Activated gamma-delta T cell (primary cell): Measurements from ENCODE around the gene OR10G7.

Experiments
- DNase-seq: peaks from one replicate; lab custom pipeline; 2025; lab: John Stamatoyannopoulos, UW
- total RNA-seq, 2 donors: gene quantifications; one replicate each; lab custom pipeline; 2026; lab: John Stamatoyannopoulos, UW

The OR10G7 gene, protein sequence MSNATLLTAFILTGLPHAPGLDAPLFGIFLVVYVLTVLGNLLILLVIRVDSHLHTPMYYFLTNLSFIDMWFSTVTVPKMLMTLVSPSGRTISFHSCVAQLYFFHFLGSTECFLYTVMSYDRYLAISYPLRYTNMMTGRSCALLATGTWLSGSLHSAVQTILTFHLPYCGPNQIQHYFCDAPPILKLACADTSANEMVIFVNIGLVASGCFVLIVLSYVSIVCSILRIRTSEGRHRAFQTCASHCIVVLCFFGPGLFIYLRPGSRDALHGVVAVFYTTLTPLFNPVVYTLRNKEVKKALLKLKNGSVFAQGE
- total RNA-seq, result 0 reads per million in 2 donors

DNA sequence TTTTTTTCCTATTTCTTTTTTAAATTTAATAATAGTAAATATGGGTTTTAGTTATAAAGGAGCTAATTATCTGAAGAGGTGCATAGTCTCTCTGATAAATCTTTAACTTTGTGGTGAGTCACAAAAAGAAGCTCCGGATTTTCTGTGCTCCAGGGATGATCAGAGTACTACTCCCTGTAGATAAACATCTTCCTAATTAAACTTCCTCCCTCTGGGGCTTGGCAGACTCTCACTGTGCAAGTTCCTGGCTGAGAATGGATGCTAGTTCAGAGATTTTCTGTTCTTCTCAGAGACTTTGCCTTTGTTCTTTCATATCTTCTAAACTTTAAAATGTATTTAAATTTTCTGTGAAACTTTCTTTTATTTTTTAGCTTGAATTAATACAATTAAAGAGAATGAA is at the start of gene OR10G7:
Gene OR10G7, minus strand, starts transcription at position 72 of the 400 bp plus-strand sequence. CDS start 2,324 bp downstream, outside the sequence.
- no peak for DNase-seq

DNA sequence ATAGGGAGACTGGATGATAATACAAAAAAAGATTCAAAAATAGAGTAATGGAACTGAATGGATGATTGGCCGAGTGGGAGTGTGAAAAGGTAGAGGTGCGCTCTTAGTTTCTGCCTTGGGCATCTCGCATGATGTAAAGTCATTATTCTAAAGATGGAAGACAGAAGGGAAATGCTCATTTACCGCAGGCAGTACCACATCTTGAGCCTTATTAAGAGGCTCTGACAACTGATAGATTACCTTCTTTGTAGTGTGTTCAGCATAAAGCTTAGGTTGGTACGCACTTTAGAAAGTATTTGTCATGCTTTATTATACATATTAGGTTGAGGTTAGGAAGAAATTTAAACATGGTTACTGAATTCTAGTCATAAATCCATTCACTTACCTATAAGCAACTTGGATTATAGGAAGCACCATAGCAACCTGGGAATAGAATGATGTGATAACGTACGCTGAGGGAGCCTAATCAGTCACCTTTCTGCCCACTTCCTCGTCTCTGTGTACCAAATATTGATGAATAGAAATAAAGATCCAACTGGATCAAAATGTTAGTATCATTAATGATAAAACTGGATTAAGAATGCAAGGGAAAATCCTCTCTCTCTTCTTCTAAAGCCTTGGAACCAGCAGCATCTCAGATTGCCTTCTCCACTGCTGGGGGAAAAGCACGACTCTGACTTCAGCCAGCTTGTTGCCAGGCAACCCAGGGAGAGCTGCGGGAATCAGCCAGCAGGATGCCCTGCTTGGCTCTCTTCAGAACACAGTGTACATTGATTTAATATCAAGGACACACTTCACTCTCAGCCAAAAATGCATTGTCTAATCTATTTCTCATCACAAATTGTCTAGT is 45.1 kb upstream of the OR10G7 start:
- no peak for DNase-seq

DNA sequence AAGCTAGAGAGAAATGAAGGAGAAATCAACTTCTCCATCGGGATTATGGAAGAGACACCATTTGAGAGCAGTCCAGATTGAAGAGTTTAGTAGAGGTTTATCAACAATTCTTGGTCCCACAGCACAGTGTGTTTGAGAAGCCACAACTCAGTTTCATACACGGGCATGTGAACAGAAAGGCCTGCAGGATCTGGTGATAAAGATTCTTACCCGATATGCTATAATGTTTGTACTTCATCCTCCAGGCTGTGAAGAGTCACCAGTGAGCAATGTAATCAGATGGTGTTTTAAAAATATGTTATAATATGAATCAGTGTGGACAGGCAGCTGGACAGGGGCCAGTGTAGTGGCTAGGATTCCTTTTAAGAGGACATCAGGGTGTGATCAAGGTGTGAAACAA is 44.5 kb upstream of the OR10G7 start:
- no peak for DNase-seq

DNA sequence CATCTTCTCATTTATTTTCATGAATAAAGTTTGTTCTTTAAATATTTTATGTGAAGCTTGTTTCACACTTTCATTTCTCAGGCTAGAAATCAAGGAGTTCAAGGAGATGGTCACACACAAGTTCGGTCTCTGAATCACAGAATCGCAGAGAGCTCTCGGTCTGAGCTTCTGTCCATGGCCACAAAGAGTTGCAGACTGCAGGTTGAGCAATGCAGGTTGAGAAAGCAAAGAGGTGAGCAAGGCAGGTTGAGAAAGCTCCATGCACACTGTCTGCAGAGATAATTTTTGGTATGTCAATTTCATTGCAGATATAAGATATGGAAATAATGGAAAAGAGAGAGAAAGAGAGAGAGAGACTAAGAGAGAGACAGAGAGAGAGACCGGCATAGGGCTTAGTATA is 41.2 kb upstream of the OR10G7 start:
- DNase-seq, result no peak

DNA sequence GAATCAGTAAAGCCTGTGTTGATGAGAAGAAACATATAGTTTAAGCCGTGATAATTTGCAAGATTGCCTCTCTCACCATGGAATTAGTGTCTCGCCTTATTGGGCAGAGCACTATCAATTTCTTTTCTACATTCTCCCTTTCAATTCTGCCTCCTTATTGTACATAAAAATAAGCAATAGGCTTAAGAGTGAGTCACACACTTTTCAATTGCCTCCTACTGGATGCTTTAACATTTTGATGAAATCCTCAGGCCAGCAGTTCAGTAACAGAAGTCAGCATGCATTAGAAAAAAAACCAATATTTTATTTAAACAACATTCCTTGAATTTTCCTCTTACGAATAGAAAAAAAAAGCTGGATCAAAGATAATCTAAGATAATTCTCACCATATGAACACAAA is 40.4 kb upstream of the OR10G7 start:
- DNase-seq, result no peak

DNA sequence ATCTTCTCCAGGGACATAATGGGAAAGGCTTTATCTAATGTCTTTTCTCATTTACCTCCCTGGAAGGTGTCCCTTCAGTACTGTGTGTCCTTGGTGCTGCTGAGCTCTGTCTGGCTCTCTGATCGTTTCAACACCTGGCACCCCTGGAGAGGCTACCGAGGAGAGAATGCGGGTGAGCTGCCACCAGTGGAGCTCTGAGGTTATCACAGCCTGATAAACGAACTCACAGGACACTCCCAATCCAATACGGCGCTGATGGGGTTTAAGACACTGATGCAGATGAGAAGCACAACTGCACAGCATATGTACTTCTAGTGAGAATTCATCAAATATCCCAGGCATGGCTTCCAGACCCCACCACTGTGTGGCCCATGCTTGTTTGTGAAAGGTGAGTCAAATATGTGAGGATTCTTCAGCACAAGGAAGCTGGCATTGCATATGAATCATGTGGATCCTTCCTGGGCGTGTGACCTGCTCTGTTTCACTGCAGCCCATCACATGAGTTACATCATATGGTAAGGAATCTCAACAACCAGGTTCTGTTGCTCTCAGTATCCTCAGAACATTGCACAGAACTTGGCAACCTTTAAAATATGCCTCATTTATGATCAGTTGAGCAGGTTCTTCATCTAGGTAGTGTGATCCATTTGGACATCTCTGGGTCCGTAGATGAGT is 39.3 kb upstream of the OR10G7 start:
- no peak for DNase-seq

DNA sequence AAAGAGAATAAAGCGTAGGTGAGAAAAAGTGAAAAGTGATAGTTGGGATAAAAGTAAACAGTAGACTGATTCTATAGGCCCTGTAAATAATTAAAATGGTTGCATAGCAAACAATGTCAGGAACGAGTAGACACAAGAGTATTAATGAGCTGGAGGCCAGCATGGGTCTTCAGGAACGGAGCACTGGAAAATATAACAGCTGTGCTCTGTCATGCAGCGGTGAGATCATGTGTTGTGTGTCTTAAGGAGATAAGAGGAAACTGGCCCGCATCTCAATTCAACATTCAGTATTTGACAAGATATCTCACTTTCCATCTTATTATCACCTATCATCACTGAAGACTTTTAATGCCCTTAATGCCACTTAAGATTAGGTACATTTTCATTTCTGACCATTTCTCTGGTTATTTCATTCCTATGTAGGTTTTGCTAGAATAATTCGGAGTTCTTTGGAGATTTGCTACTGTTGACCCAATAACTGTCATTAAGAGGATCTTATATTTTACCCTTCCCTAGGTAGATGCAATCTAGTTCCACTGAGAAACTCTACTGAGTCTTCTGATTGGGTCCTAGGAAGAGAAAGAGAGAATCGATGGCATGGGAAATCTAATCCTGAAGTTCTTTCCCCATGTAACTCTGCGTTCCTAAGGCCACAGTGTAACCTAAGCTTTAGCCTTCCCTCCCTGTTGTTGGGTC is 38.7 kb upstream of the OR10G7 start:
- no peak for DNase-seq

DNA sequence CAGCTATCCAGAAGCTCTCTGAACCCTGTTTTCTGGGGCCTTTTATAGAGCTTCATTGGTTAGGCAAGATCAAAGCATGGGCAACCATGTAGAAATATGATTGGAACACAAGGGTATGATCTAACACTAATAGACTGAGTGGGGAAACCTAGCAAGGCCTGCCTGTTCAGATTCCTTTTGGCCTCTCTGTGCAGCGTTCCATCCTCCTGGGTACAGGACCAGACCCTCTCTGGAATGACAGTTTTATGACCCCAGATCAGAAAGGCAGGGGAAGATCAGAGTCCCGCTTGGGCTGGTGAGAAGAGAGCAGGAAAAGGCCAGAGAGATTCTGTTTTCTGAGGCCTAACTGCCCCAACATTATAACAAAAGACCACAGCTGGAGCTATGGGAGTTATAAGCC is 37.5 kb upstream of the OR10G7 start:
- DNase-seq, result no peak

DNA sequence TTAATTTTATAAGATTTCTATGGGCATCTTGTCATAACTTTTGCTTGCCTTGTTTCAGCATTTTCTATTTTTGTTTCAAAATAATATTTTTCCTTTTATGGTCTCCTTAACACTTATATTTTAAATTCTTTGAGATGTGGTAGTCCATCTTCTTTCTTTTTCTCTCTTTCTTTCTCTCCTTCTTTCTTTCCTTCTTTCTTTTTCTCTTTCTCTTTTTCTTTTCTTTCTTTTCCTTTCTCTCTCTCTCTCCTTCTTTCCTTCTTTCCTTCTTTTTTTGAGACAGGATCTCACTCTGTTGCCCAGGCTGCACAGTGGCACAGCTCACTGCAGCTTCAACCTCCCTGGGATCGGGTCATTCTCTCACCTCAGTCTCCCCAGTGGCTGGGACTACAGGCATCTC is 36.1 kb upstream of the OR10G7 start:
- DNase-seq, result no peak

DNA sequence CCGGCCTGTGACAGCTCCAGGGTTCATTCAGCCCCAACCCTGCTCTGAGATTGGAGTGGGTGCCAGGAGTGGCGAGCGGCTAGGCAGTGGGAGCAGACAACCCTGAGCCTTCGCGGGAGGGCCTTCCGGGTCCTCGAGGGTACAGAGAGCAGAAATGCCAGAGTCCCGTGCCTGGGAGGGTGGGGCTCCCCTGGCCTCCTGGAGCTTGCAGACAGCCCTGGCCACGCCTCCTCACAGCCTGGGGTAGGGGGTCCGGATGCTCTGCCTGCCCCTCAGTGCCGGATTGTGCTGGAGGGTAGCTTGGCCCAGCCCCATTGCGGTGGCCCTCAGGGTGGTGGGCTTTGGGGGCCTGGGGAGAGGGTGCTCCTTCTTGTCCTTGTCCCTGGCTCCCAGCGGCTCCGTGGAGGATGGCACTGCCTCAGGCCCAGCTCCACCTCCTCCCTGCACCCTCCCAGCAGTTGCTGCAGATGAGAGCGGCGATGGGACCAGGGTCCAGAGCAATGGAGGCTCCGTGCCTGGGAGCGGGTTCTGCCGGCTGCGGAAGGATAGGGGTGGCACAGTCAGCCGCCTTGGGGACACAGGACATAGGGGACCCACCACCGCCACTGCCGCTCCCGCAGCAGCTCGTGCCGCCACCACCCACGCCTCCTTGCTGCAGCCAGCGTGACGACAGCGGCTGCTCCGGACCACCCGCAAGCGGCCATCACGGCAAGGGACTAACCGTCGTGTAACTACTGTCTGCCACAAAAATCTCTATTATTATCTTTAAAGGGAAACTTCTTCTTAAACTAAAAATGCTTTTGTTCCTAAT is 34.9 kb upstream of the OR10G7 start:
- no peak for DNase-seq

DNA sequence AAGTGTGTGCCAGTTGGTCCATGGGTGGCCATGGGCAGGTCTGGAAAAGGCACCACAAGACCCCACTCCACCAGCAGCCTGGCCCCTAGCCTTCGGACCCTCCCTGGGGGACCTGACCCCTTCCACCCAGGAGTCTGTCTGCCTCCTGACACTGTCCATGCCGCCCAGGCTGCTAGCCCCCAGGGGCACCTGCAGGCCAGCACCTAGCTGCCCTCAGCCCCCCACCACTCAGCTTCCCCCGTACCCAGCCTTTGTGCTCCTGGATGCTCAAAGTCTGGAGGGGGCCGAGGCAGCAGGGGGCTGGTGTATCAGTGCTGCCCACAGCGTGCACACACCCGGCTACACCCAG is 34.3 kb upstream of the OR10G7 start:
- DNase-seq, result no peak

DNA sequence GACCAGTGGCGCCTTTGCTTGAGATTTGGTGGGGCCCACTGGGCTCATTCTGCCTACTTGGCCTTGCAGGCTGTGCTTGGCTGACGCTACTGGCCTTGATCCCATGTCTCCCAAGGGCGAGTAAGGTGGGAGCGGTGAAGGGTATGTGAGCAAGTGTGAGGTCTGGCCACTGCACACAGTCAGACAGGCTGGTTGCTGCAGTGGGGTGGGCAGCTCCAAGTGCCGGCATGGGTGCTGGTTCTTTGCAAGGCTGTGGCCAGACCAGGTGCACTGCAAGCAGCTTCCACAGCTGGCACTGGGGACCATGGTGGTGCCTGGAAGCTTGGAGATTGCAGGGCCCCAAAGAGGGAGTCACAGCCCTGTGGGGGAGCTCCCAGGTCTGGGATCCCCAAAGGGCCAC is 33.4 kb upstream of the OR10G7 start:
- no peak for DNase-seq

DNA sequence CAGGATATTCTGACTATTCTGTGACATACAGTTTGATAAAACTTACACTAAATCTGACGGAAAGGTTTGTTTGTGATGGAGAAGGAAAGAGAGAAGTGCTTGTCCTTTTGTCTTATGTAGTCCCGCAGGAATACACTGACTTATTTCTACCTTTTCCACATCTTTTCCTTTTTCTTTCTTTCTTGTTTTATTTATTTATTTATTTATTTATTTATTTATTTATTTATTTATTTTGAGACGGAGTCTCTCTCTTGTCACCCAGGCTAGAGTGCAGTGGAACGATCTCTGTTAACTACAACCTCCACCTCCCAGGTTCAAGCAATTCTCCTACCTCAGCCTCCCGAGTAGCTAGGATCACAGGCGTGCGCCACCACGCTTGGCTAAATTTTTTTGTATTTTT is 31.0 kb upstream of the OR10G7 start:
- DNase-seq, result no peak

DNA sequence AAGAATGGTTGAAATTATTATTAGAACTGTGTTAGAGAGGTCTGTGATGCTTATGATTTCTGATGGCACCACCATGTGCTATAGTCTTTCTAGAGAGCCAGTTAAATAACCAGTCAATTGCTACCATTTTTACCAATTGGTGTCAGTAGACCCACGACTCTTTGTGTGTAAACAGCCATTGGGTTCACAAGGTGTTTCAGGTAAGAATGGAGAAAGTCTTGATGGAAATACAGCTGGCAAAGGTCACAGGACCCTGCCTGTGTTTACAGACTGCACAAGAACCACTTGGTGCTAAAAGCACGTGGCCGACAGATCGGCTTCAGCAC is 30.5 kb upstream of the OR10G7 start:
- DNase-seq, result no peak

DNA sequence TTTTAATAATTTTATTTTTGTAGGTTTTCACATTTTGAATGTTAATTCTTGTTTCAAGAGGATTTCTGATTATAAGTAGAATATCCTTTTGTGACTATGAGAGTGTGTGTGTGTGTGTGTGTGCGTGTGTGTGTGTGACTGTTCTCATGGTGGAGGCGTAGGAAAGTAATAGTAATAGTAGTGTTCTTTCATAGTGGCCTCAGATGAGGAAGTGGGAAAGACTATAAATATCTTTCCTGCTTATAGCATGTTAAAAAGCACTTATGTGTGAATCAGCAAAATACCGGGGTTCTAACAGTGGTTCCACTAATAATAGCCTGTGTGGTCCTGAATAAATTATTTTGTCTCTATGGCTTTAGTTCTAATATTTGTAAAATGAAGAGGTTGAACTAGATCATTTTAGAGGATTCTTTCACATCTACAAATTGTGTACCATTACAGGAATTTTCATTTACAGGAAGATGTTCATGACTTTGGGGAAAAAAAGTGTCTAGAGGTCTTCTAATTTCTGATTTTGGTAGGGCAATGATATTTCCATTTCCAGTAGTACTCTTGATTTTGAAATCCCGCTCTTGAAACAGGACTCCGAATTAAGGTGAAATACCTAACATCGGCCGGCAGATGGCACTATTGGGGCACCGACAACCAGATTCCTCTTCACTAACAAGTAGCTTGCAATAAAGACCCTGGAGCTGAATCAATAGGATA is 29.9 kb upstream of the OR10G7 start:
- DNase-seq, result no peak

DNA sequence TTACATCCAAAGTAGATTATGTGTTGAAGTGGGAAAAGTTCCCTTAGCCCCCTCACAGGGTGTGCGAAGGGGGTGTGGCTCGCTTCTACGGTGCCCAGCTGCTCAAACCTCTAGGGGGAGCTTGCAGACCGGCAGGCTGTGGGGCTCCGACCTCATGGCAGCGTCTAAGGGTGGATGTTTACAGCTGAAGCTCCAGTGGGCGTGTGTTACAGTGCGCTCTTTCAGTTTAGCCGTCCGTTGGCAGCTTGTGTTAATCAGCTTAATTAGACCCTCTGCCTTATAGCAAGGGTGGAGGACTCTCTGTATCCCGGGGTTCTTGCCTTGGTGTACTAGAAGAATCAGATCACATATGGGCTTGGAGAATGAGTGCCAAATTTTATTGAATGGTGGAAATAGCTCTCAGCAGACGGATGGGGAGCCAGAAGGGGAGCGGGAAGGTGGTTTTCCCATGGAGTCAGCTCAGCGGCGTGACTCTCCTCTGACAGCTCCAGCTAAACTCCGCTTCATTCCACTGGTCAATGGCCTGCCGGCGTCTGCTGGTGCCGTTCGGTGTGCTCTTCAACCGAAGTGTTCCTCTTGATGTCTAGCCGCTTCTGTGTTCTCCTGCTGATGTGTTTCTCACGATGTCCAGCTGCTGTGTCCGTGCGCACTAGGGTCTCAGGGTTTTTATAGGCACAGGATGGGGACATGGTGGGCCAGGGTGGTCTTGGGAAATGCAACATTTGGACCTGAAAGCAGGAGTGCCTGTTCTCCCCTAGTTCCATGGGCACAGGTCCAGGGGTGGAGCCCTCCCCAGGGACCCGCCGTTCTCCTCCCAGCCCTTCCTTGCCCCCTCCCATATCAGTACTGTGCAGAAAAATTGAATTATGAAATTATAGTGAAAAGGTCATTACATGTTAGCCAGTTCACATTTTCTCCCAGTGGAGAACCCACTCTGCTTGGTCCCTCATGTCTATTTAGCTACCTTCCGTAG is 28.6 kb upstream of the OR10G7 start:
- no peak for DNase-seq

DNA sequence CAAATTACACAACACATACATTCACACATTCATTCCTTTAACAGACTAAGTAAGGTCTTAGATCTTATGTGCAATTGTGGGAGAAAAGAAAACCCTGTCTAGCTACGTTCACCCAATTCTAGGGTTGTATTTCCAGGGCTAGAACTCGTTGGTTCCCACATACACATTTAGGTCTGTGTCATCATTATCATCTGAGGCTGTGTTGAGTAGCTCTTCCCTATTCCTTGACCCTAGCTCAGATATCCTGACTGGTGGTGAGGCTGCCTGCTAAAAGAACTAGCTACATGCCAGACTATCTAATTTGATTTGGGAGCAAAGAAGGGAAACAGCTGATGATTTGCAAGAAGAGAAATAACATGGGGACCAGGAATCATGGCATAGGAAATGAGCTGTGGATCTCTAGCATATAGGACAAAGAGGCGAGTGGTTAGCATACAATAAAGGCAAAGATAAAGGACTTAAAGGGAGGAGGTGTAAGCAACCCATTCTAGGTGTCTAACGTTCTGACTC is 27.5 kb upstream of the OR10G7 start:
- no peak for DNase-seq

DNA sequence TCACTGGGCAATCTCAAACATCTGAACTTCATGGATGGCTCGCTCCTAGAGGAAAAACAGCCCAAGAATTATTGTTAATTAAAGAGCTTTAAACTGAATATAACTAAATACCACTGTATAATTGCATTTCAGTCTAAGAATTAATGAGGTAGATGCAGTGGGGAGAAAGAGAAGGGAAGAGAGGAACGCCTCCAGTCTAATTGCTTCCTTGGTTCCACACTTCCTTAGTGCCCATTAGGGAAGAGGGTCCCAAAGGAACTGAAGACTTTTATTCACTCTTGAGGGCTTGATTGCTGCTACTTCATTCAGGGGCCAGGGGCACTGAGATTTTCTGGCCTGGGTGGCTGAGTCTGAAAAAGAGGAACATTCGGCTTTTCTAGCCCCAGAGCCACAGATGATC is 11.8 kb upstream of the OR10G7 start:
- no peak for DNase-seq

DNA sequence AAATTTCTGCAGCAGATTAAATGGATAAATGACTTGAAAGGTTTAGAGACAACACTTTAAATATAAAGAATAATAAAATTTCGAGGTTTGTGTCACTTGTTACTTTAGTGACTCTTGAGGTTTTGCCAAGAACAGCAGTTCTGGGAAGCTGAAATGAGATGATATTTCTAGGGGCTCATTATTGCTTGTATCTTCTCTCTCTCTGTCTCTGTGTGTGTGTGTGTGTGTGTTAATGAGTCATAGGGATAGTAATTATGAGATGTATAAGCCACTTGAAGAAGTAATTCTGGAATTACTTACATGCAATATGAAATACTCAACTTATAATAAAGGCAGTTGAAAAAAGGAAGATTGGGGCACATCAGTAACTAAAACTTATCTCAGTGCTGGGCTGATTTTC is 9.6 kb upstream of the OR10G7 start:
- no peak for DNase-seq

DNA sequence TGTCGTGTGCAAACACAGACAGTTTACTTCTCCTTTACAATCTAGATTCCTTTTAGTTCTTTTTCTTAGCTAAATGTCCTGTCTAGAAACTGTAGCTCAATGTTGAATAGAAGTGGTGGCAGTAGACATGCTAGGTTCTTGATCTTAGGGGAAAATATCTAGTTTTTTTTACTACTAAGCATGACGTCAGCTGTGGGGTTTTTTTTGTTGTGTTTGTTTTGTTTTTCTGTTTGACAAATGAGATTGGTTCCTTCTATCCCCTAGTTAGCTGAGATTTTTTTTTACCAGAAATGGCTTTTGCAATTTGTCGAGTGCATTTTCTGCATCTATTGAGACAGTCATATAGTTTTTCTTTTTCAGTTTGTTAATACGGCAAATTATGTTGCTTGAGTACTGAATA is 2.3 kb upstream of the OR10G7 start:
- no peak for DNase-seq
